PFSK-1 (cell line): Measurements from ENCODE around the gene TBC1D16.

Source experiments
- FOXP2 ChIP-seq: optimal IDR thresholded peaks from 2 replicates; pipeline ENCODE3; 2011; ENCODE audit warnings: borderline replicate concordance, control low read depth, inconsistent platforms; ENCODE audit not compliant: insufficient read depth; ENCODE audit errors: extremely low read length, extremely low read depth
- POLR2AphosphoS5 ChIP-seq: IDR thresholded peaks from 2 replicates; pipeline ENCODE4 v1.6.1; 2012; ENCODE audit warnings: low read depth, mild to moderate bottlenecking, control low read depth, low read length, moderate library complexity
- REST ChIP-seq, 2 experiments: IDR thresholded peaks; 2 replicates each; pipeline versions ENCODE4 v1.6.1 to v1.8.0; 2011 to 2012; ENCODE audit warnings: low read depth in 2 of 2, low read length in 2 of 2, control low read depth in 1 of 2, inconsistent platforms in 1 of 2, mild to moderate bottlenecking in 1 of 2, moderate library complexity in 1 of 2; ENCODE audit not compliant: insufficient read depth in 1 of 2
- SIN3A ChIP-seq: IDR thresholded peaks from 2 replicates; pipeline ENCODE4 v1.6.1; 2012; ENCODE audit warnings: mild to moderate bottlenecking, low read length, moderate library complexity, borderline replicate concordance; ENCODE audit not compliant: insufficient read depth
- TAF1 ChIP-seq: IDR thresholded peaks from 2 replicates; pipeline ENCODE4 v1.6.1; 2012; ENCODE audit warnings: low read length, control low read depth, borderline replicate concordance; ENCODE audit not compliant: insufficient read depth

TBC1D16 gene

GRCh38 chr17:79883202-79883601 is 152.5 kb downstream of the TBC1D16 start:
- TF ChIP-seq POLR2AphosphoS5 (no peak), SIN3A (no peak), FOXP2 (no peak), TAF1 (no peak), REST (IDR thresholded peaks at IDR 0.05; ENCODE audit: insufficient read depth in 1 of 2, low read depth in 2 of 2, low read length in 2 of 2) (no peak)
